GM10847 (cell line): ENCODE data around the gene DAZAP2.

Experiments
- POLR2A ChIP-seq: IDR thresholded peaks from 2 replicates; pipeline ENCODE4 v1.6.1; 2011; ENCODE audit not compliant: insufficient read length; ENCODE audit errors: extremely low read depth

DAZAP2 gene

DNA sequence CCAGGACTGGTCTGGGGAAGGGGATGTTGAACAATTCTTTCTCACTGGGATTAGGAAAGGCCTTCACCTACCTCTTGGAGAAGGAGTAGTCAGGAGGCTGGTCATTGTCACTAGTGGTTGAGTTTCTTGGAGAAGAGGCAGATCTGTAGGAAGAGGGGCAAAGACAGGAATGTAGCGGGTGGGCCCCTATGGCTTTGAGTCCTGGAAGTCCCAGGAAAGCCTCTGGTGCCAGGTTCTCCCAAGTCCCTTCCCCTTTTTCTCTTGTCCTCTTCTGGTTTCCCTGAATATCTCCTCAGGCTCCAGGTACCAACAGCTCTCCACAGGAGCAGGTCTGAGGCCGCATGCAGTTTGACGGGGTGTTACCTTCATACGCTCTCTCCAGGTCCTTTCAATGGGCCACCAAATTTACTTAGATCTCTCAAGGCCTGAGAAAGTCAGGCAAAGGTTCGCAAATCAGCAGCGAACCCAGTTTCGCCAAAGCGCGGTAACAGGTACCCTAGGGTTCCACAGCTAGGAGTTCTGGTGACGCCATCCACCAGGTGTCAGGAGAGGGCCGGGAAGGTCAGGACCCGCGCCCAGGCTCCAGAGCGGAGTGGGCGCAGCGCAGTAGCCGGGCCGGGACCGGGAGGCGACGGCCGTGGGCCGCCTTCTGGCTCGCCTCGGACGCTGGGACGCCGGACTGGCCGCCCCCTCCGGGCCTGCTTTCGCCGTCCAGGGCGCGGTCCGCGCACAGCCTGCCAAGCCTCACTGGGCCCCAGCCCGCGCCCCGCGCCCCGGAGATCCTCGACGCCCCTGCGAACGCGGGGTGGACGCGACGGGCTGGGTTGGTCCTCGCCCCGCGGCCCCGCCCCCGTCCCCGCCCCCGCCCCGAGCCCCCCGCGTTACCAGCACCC lies 30.8 kb downstream of the DAZAP2 start:
- no peak for TF ChIP-seq POLR2A

DNA sequence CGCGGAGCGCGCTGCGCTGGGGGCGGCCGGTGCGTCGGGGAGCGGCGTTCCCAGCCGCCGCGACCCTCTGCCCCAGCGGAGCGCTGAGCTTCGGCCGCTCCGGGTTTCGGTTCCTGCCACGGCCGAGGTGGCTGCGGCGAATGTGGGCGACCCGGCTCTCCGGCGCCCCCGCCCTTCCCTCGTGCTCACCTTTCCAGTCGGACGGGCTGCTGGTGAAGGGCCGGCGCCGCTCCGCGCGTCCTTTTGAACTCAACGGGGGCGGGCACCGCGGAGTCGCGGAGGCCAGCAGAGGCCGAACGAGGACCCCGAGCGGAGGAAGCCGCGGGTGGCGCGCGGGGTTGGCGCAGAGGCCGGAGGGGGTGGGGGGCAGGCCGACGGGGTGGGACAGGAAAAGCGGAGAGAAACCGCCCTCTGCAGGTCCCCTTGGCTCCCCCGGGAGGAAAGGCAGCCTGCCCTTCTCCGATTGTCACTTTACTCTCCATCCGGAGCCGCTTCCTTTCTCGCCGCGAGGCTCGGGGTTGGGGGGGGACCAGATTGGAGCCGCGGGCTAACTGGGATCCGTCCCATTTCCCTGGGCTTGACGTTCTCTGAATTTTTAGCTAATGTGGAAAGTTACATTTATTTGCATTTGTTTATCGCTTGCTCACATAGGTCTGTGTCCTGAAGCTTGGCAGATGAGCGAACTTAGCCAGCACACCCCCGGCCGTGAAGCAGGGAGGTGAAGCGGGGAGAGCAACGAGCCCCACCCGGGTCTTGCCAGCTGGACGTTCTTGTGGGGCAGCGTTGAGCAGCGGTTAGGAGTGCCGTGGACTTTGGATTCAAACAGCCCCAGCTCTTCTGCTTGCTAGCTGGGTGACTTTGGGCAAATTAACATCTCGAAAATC lies 31.7 kb downstream of the DAZAP2 start, which contains the start of gene SMAGP:
SMAGP (minus strand) TSS at position 349 of the 884 bp plus-strand sequence. CDS start 1,137 bp downstream, outside the sequence.
- no peak for TF ChIP-seq POLR2A

DNA sequence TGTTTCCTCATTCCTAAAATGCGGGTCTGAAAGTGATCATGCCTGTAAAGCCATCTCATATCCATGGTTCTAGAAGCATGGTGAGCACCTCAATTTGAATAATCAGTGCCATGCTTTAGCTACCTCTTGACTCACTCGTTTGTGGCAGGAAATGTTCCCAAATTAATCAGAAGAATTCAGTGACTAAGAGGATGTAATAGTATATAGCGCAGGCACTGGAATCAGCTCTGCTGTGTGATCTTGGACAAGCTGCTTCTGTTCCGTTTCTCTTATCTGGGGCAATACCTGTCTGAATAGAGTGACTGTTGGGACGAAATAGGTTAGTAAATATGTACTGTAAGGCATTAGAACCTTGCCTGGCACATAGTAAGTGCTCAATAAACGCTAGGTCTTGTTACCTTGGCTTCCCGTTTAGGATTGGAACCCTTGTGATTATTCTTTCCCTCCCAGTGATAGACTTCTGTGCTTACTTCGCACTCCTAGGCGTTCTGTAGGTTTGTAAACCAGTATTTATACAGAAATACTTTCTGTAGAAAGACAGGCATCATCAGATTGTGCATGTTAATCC lies 32.4 kb downstream of the DAZAP2 start:
- TF ChIP-seq POLR2A: no peak

DNA sequence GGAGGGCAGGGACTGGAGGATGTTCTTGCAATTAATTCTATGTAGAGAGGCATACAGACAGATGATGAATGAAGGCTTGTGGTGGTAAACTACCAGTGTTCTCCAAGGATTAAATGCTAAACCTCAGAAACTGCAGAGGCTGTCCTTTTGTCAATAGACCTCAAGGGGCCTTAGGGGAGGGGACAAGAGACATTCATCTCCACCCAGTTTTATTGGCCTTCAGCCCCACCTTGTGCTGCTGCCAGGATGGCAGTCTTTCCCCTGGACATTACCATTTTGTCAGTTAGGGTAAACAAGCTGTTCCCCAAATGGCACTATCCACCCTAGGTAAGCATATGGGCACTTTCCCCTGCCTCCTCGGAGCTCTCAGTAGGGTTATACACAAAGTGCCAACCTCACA lies 36.5 kb downstream of the DAZAP2 start:
- TF ChIP-seq POLR2A: no peak

DNA sequence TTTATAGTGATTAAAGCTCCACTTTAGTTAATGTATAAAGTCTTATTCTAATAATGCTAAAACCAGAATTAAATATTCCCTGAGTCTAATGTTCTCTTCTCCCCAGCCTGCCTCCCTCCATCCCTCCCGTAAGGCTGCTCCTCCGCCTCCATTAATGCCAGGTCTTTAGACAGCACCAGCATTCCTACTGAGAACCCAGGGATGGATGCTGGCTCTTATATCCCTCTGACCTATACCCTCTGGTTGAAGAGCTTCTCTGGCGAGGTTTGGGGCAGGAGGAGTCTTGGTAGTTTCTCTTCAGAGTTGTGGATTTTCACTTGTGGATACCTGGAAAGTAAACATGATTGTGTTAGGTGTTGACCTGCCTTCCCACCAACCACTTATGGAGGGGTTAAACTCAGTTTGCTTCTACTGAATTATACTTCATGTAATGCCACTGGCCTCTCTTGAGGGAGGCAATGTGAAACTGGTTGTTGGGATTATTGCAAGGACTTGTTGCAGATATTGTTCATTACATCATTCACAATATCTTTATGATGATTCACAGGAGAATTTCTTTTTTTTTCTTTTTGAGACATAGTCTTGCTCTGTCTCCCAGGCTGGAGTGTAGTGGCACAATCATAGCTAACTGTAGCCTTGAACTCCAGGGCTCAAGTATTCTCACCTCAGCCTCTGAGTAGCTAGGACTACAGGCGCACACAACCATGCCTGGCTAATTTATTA lies 42.7 kb downstream of the DAZAP2 start:
- TF ChIP-seq POLR2A: no peak

DNA sequence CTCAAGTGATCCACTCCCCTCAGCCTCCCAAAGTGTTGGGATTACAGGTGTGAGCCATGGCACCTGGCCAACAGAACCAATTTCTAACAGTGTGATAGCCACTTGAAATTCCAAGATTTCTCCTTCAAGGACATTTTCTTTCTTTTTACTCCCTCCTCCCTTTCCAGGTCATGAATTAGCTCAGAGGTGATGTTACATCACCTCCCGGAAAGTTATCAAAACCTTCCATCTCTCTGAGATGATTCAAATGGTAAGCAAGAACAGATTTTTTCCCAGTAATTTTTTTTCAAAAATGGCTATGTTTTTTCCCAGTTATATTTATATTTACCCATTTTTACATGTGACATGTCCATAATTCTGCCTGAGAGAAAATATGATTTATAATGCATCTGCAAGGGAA lies 47.2 kb downstream of the DAZAP2 start:
- TF ChIP-seq POLR2A: no peak
